Ovary (tissue), 3 donors: ENCODE data around the gene VEPH1.

Experiments
- CTCF ChIP-seq, 3 donors: fragments of 450-650 bp in 2 of 3; fragments of 200-600 bp in 1 of 3; IDR thresholded peaks; one replicate each; pipeline versions ENCODE4 v1.5.1 to v1.8.0; 2016 to 2022; ENCODE audit warnings: antibody characterized with exemption in 3 of 3, mild to moderate bottlenecking in 1 of 3
- EP300 ChIP-seq: sonication (generic); formaldehyde crosslinking; IDR thresholded peaks from one replicate; pipeline ENCODE4 v1.6.1; 2017; ENCODE audit warnings: antibody characterized with exemption
- POLR2A ChIP-seq: fragments of 450-650 bp; IDR thresholded peaks from one replicate; pipeline ENCODE4 v1.6.1; 2017; ENCODE audit warnings: antibody characterized with exemption, mild to moderate bottlenecking, moderate library complexity
- donor health status: DM: no; HTN: no; CAD: no.

DNA sequence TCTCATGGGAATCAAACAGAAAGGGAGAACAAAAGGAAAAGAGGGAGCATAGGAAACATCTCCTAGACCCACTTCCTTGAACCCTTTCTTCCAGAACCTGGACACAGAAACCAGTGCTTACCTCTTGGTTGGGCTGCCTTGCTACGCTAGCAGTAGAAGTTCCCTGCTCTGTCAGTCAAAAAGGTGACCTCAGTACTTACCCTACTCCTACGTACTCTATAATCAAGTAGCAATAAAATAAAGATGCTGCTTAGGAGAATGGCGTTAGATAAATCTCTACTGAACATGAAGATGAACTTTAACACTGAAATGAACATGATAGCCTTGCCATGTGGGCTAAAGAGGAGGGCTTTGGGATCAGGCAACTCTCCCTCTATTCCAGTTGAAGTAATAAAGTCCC, 7.4 kb downstream of the VEPH1 start:
- TF ChIP-seq EP300, result no peak
- no peak for TF ChIP-seq CTCF (IDR thresholded peaks at IDR 0.05)
- TF ChIP-seq POLR2A, result no peak
